Activated B cell treated with CpG ODN at 0.5 μM for 24 hours (primary cell): ENCODE measurements around the gene VEZF1. TPM values are rescaled to one million over a fixed set of nuclear protein-coding genes. Genes with fewer than 3 reads are reported as not detected.

Experiments
- ATAC-seq: fragments of 200-7000 bp; cut with Tn5 transposase; one replicate; pipeline ENCODE4 v1.10.0; 2021; ENCODE audit warnings: low read depth, mild to moderate bottlenecking, moderate library complexity
- CTCF ChIA-PET: fragments of 350-600 bp; sonication (Branson Sonifier 250); formaldehyde crosslinking; loops from one replicate; lab custom pipeline; 2021; ENCODE audit warnings: antibody characterized with exemption; lab: Charles Lee
- POLR2A ChIA-PET: fragments of 350-600 bp; sonication (Branson Sonifier 250); formaldehyde crosslinking; loops from one replicate; lab custom pipeline; 2021; ENCODE audit warnings: antibody characterized with exemption; lab: Charles Lee
- DNase-seq: peaks from one replicate; pipeline ENCODE4 v3.0.0; 2022
- H3K27ac Mint-ChIP-seq: one replicate; pipeline ENCODE4 v1.8.0; 2020; ENCODE audit warnings: mixed read lengths
- H3K27me3 Mint-ChIP-seq: one replicate; pipeline ENCODE4 v1.8.0; 2021; ENCODE audit warnings: mixed read lengths
- H3K36me3 Mint-ChIP-seq: one replicate; pipeline ENCODE4 v1.8.0; 2021; ENCODE audit warnings: low read depth, mixed read lengths
- H3K4me1 Mint-ChIP-seq: one replicate; pipeline ENCODE4 v1.8.0; 2021; ENCODE audit warnings: mixed read lengths
- H3K4me3 Mint-ChIP-seq: one replicate; pipeline ENCODE4 v1.8.0; 2020; ENCODE audit warnings: mild to moderate bottlenecking, mixed read lengths
- H3K9me3 Mint-ChIP-seq: one replicate; pipeline ENCODE4 v1.8.0; 2020; ENCODE audit warnings: mixed read lengths
- intact Hi-C: fragments of 100-400 bp; cut with micrococcal nuclease; formaldehyde crosslinking; loops from one replicate; pipeline ENCODE4 v1.15.1; 2024
- total RNA-seq: library from RNA; stranded (reverse); gene quantifications from 2 replicates; pipeline ENCODE4 v1.2.3, GENCODE V29; 2022
- TF ChIP-seq, protein P1 (sequence below): fragments of 200-600 bp; IDR thresholded peaks from one replicate; pipeline ENCODE4 v1.8.0; 2022; ENCODE audit warnings: antibody characterized with exemption, mild to moderate bottlenecking

VEZF1 gene
- total RNA-seq, 1 donor from 2014 or later: 45.1 TPM

DNA sequence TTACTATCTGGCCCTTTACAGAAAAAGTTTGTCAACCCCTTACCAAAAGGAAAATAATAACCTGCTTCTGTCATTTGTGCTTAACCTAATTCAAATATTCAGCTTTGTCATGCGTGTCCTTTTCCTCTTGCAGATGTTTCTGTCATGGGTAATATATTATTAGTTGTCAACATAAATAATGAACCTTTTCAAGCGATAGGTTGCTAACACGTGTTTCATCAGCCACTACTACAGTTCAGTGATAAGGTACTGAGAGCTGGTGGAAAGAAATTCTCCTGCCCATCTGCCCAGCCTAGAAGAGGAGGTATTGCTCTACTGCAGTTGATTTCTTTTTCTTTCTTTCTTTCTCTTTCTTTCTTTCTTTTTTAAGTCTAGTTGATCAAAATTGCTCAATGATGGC, 31.0 kb upstream of the VEZF1 start:
- no peak for DNase-seq
- Mint-ChIP-seq H3K4me1 (no peaks in the 10 kb centered on the region), H3K27me3 (peaks cover 14% of the 10 kb centered on the region), H3K4me3 (no peak overlapping the region), H3K9me3 (no peaks in the 10 kb centered on the region), H3K27ac (no peak overlapping the region), H3K36me3 (no peaks in the 10 kb centered on the region)
- CTCF ChIA-PET: no interaction called here
- POLR2A ChIA-PET: interaction anchor here (0.6 kb wide), 2 partner anchors 9 to 13 kb away, joined by 3 to 4 read pairs; no protein-coding TSS in a partner anchor
- intact Hi-C loops: no loop called here
- TF ChIP-seq, protein P1, sequence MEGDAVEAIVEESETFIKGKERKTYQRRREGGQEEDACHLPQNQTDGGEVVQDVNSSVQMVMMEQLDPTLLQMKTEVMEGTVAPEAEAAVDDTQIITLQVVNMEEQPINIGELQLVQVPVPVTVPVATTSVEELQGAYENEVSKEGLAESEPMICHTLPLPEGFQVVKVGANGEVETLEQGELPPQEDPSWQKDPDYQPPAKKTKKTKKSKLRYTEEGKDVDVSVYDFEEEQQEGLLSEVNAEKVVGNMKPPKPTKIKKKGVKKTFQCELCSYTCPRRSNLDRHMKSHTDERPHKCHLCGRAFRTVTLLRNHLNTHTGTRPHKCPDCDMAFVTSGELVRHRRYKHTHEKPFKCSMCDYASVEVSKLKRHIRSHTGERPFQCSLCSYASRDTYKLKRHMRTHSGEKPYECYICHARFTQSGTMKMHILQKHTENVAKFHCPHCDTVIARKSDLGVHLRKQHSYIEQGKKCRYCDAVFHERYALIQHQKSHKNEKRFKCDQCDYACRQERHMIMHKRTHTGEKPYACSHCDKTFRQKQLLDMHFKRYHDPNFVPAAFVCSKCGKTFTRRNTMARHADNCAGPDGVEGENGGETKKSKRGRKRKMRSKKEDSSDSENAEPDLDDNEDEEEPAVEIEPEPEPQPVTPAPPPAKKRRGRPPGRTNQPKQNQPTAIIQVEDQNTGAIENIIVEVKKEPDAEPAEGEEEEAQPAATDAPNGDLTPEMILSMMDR: no peak
- no peak for ATAC-seq

DNA sequence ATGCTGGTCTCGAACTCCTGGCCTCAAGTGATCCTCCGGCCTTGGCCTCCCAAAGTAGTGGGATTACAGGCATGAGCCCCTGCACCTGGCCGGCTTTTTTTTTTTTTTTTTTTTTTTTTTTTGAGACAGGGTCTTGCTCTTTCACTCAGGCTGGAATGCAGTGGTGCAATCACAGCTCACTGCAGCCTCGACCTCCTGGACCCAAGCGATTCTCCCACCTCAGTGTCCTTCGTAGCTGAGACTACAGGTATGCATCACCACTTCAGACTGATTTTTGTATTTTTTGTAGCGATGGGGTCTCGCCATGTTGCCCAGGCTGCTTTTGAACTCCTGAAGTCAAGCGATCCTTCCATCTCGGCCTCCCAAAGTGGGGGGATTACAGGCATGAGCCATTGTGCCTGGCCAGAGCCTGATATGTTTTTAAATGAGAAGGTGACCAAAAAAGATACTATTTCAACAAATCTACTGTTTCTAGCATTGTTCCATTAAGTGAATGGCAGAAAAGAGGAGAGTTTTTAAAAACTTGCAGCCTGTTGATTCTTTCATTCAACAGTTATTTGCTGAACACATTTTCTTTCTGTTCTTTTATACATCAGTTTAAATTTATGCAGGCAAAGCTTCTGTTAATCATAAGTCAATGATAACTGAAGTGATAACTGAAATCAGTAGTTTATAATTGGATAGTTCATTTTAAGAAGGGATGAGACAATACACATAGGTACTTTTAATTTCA, 22.2 kb upstream of the VEZF1 start:
- no peak for DNase-seq
- TF ChIP-seq, protein P1: no peak
- Mint-ChIP-seq H3K27me3 (peaks cover 3% of the 10 kb centered on the region), H3K27ac (no peak overlapping the region), H3K4me1 (peaks cover 26% of the 10 kb centered on the region), H3K9me3 (no peaks in the 10 kb centered on the region), H3K4me3 (no peak overlapping the region), H3K36me3 (peaks cover 27% of the 10 kb centered on the region)
- intact Hi-C loops: no loop called here
- ATAC-seq: no peak
- ChIA-PET POLR2A (interaction anchor here (0.6 kb wide), 2 partner anchors 9 to 132 kb away, joined by 3 read pairs; no protein-coding TSS in a partner anchor), CTCF (no interaction called here)

DNA sequence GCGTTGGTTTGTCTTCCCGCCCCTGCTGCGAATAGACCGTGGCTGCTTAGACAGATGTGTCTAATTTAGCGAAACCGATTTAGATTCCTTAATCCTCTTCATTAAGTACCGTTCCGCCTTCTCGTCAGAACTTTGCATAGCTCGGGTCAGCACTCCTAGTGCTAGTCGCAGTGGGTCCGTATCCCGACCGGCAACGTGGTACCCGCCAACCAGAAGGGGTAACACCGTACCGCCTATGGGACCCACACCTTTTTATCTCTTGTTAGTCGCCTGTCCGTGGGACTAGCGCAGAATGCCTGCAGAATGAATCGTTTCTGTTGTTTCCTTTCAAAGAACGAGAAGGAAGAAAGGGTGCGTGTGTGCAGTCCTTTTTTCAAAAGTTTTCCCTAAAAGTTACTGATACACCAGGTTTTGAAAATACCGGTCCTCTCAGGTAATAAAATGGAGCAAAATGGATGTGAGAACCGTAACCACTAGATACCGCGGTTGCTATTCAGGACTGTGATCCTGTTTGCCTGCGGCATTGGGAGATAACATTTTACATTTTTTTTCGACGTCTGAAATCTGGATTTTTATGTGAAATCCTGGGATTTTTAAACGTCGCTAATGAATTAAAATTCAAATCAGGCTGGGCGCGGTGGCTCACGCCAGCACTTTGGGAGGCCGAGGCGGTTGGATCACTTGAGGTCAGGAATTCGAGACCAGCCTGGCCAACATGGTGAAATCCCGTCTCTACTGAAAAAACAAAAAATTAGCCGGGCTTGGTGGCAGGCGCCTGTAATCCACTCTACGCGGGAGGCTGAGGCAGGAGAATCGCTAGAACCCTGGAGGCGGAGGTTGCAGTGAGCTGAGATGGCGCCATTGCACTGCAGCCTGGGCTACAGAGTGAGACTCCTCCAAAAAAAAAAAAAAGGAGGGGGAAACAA, 20.0 kb upstream of the VEZF1 start:
- H3K36me3 Mint-ChIP-seq: peaks cover 48% of the 10 kb centered on the region
- ChIA-PET POLR2A (interaction anchor here (0.6 to 2.9 kb wide), 30 partner anchors 10 to 1147 kb away, joined by 3 to 55 read pairs (median 4); partner anchors contain the start of genes AKAP1, DYNLL2, MRPS23 and PRR11), CTCF (interaction anchor here (0.7 to 2.3 kb wide), 4 partner anchors 10 to 150 kb away, joined by 3 to 16 read pairs (median 6); no protein-coding TSS in a partner anchor)
- TF ChIP-seq, protein P1: no peak
- ATAC-seq (peak; percentile 26), DNase-seq (no peak)
- H3K27me3 Mint-ChIP-seq: peaks cover 3% of the 10 kb centered on the region
- H3K9me3 Mint-ChIP-seq: no peaks in the 10 kb centered on the region
- intact Hi-C loops: loop anchor here (1.0 to 10.0 kb wide), 12 partner anchors 9 to 1175 kb away; partner anchors contain the start of genes AKAP1, C17orf67, MKS1 and MRPS23
- H3K4me1 Mint-ChIP-seq: peaks cover 45% of the 10 kb centered on the region
- H3K4me3 Mint-ChIP-seq: peak overlapping the region; percentile 100
- H3K27ac Mint-ChIP-seq: peak overlapping the region; percentile 99

DNA sequence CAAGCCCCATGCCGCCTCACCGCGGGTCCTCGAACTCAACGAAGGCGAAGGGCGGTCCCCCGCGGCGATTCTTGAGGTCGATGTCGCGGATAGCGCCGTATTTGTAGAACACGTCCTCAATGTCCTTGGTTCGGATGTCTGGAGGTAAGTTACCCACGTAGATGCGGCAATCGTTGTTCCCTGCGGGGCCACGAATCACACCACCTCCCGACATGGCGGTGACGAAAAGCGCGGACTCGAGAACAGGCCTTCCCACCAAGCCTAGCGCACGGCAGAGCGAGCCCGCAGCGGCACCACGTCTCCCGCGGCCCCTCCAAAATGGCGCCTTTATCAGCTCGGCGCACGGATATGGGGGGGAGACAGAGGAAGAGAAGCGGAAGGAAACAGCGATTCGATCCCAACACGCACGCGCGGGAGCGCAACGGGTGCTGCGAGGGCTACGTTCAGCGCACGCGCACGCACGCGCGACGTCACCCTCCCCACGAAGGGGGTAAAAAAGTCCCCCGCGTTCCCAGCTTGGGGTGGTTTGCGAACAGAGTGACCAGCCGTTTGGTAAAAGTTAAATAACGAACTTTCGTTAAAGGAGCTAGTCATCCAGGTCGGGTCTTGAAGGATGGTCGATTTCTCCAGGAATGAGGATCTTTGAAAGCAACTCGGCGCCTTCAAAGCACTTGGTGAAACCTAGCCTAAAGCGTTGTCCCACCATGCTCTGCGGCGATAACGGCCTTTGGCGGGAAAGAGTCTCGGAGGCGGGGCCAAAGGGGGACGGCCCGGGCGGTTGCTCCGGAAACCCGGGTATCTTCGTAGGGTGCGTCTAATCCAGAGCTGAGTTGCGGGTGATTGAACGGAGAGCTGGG, 19.1 kb upstream of the VEZF1 start, which contains the start of gene SRSF1:
TSS of gene SRSF1 (minus strand) at position 323 of the 857 bp plus-strand sequence. CDS start at position 214, 109 bp downstream.
- Mint-ChIP-seq H3K36me3 (peaks cover 57% of the 10 kb centered on the region), H3K4me3 (peak within 1 kb of the TSS; percentile 100), H3K27me3 (peaks cover 3% of the 10 kb centered on the region), H3K9me3 (no peaks in the 10 kb centered on the region), H3K4me1 (peaks cover 53% of the 10 kb centered on the region), H3K27ac (peak within 1 kb of the TSS; percentile 99)
- DNase-seq: peak; percentile 95
- CTCF ChIA-PET: interaction anchor here (0.7 to 2.3 kb wide), 6 partner anchors 9 to 149 kb away, joined by 3 to 16 read pairs (median 4); no protein-coding TSS in a partner anchor
- ATAC-seq: peak; percentile 89
- POLR2A ChIA-PET: interaction anchor here (0.7 to 2.9 kb wide), 31 partner anchors 9 to 1148 kb away, joined by 3 to 55 read pairs (median 4); partner anchors contain the start of genes AKAP1, DYNLL2, MRPS23 and PRR11
- intact Hi-C loops: loop anchor here (1.0 to 10.0 kb wide), 12 partner anchors 8 to 1174 kb away; partner anchors contain the start of genes AKAP1, C17orf67, MKS1 and MRPS23
- TF ChIP-seq, protein P1: no peak
